GM12878 (cell line): ENCODE measurements around the gene ACSM4.

Source experiments
- CHD2 ChIP-seq: IDR thresholded peaks from 2 replicates; pipeline ENCODE4 v1.6.1; 2011; ENCODE audit warnings: low read depth, low read length, improper control_type of control experiment, borderline replicate concordance
- HDAC6 ChIP-seq: fragments of 200-600 bp; sonication (generic); IDR thresholded peaks from one replicate; pipeline ENCODE4 v1.8.0; 2017; ENCODE audit warnings: antibody characterized with exemption; ENCODE audit not compliant: unreplicated experiment
- JUND ChIP-seq: IDR thresholded peaks from 2 replicates; pipeline ENCODE4 v1.6.1; 2012; ENCODE audit warnings: low read depth, mild to moderate bottlenecking, low read length, improper control_type of control experiment, moderate library complexity
- POLR2A ChIP-seq: IDR thresholded peaks from 2 replicates; pipeline ENCODE4 v1.6.1; 2011; ENCODE audit warnings: low read depth, mild to moderate bottlenecking, low read length
- RAD21 ChIP-seq: IDR thresholded peaks from 2 replicates; pipeline ENCODE4 v1.6.1; 2011; ENCODE audit warnings: mild to moderate bottlenecking, low read depth, low read length, moderate library complexity; ENCODE audit not compliant: insufficient read depth
- SMARCA5 ChIP-seq: fragments of 450-650 bp; IDR thresholded peaks from 2 replicates; pipeline ENCODE4 v1.6.1; 2017; ENCODE audit warnings: mild to moderate bottlenecking
- TF ChIP-seq, protein P1 (sequence below): fragments of 450-650 bp; IDR thresholded peaks from 2 replicates; pipeline ENCODE4 v1.6.1; 2016; ENCODE audit warnings: mild to moderate bottlenecking
- TF ChIP-seq, protein P2 (sequence below), 3 experiments: IDR thresholded peaks in 2 of 3; conservative IDR thresholded peaks in 1 of 3; 2 replicates each; pipeline ENCODE4 v1.5.1; 2011; ENCODE audit warnings: low read depth in 3 of 3, low read length in 3 of 3, mild to moderate bottlenecking in 3 of 3, control low read depth in 2 of 3, moderate library complexity in 2 of 3, inconsistent platforms in 1 of 3, mixed read lengths in 1 of 3; ENCODE audit not compliant: control insufficient read depth in 2 of 3, insufficient read depth in 1 of 3; ENCODE audit errors: extremely low read depth in 1 of 3

DNA sequence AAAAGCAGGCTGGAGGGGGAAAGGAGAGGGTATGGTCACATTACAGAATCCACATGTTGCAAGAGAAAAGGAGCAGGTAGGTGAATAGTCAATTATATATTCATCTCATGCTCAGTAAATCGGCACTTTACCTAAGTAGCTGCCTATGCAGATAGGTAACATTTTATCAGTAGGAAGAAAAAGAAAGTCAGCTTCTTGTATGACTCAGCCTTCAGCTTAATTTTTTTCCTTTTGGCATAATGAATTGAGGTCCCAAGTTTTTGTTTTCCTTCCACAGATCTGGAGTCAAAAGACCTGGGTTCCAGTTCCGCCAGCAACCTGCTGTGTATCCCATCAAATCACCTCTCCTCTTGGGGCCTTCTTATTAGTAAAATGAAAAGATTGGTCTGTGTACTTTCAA lies 6.0 kb upstream of the ACSM4 start:
- TF ChIP-seq POLR2A (no peak), RAD21 (no peak), CHD2 (no peak), JUND (no peak), SMARCA5 (no peak), HDAC6 (no peak)
- TF ChIP-seq, protein P1, sequence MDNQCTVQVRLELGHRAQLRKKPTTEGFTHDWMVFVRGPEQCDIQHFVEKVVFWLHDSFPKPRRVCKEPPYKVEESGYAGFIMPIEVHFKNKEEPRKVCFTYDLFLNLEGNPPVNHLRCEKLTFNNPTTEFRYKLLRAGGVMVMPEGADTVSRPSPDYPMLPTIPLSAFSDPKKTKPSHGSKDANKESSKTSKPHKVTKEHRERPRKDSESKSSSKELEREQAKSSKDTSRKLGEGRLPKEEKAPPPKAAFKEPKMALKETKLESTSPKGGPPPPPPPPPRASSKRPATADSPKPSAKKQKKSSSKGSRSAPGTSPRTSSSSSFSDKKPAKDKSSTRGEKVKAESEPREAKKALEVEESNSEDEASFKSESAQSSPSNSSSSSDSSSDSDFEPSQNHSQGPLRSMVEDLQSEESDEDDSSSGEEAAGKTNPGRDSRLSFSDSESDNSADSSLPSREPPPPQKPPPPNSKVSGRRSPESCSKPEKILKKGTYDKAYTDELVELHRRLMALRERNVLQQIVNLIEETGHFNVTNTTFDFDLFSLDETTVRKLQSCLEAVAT: no peak
- TF ChIP-seq, protein P2, sequence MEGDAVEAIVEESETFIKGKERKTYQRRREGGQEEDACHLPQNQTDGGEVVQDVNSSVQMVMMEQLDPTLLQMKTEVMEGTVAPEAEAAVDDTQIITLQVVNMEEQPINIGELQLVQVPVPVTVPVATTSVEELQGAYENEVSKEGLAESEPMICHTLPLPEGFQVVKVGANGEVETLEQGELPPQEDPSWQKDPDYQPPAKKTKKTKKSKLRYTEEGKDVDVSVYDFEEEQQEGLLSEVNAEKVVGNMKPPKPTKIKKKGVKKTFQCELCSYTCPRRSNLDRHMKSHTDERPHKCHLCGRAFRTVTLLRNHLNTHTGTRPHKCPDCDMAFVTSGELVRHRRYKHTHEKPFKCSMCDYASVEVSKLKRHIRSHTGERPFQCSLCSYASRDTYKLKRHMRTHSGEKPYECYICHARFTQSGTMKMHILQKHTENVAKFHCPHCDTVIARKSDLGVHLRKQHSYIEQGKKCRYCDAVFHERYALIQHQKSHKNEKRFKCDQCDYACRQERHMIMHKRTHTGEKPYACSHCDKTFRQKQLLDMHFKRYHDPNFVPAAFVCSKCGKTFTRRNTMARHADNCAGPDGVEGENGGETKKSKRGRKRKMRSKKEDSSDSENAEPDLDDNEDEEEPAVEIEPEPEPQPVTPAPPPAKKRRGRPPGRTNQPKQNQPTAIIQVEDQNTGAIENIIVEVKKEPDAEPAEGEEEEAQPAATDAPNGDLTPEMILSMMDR (IDR thresholded peaks at IDR 0.05 in 2 of 3, conservative IDR thresholded peaks at IDR 0.05 in 1 of 3; ENCODE audit: control insufficient read depth in 2 of 3, extremely low read depth in 1 of 3, insufficient read depth in 1 of 3, low read depth in 3 of 3, low read length in 3 of 3): no peak
